D721Med (cell line): Measurements from ENCODE around the gene LRRC74A.

Source experiments
- DNase-seq: peaks from one replicate; pipeline ENCODE4 v3.0.0; 2011; ENCODE audit warnings: low spot score; ENCODE audit not compliant: insufficient read length
- FAIRE-seq: peaks from 2 replicates; lab custom pipeline; 2011; peaks lifted over from hg19 to GRCh38; lab: Jason Lieb, UNC
- CTCF ChIP-seq: IDR thresholded peaks from 2 replicates; pipeline ENCODE4 v1.5.1; 2012; ENCODE audit warnings: mild to moderate bottlenecking, control low read depth; ENCODE audit not compliant: insufficient read depth; ENCODE audit errors: missing control alignments

LRRC74A gene

GRCh38 chr14:76814726-76815645, 11.2 kb upstream of the LRRC74A start:
- FAIRE-seq (no peak), DNase-seq (no peak)
- no peak for TF ChIP-seq CTCF

- FAIRE-seq = no peak
- TF ChIP-seq CTCF = no peak
- DNase-seq = no peak
These were observed 5.5 kb upstream of the LRRC74A start for GRCh38 chr14:76820700-76821099.

- DNase-seq (no peak), FAIRE-seq (no peak)
- no peak for TF ChIP-seq CTCF
These were observed 1.6 kb downstream of the LRRC74A start for GRCh38 chr14:76827696-76828296.

GRCh38 chr14:76828339-76829012, 2.3 kb downstream of the LRRC74A start:
- no peak for TF ChIP-seq CTCF
- FAIRE-seq (no peak), DNase-seq (no peak)

GRCh38 chr14:76829013-76829365, 2.8 kb downstream of the LRRC74A start:
- DNase-seq = no peak
- no peak for FAIRE-seq
- TF ChIP-seq CTCF = no peak

GRCh38 chr14:76829650-76830421, 3.6 kb downstream of the LRRC74A start:
- DNase-seq (no peak), FAIRE-seq (no peak)

More at GRCh38 chr14:76829650-76830421, 3.6 kb downstream of the LRRC74A start:
- TF ChIP-seq CTCF = no peak
